Endothelial cell of umbilical vein (primary cell): ENCODE data around the gene PLEKHF1. TPM values are rescaled to one million over a fixed set of nuclear protein-coding genes. Genes with fewer than 3 reads are reported as not detected.

Experiments used
- BruUV-seq: library from RNA; stranded (reverse); fragments of 400-500 nt; replicated peaks from 2 replicates; lab custom pipeline; 2021; lab: Mats Ljungman, UMichigan
- CTCF ChIA-PET: fragments of 300-600, 350-600 bp; sonication (Branson Sonifier 250); formaldehyde crosslinking; loops from one replicate; lab custom pipeline; 2021; ENCODE audit warnings: antibody characterized with exemption, inconsistent platforms; lab: Charles Lee
- POLR2A ChIA-PET: fragments of 300-600, 350-600 bp; sonication (Branson Sonifier 250); formaldehyde crosslinking; loops from one replicate; lab custom pipeline; 2021; ENCODE audit warnings: antibody characterized with exemption, inconsistent platforms; lab: Charles Lee
- DNase-seq: peaks from one replicate; pipeline ENCODE4 v3.0.0-alpha.2; 2011; ENCODE audit warnings: low read depth, low spot score
- FAIRE-seq: peaks from 2 replicates; lab custom pipeline; 2011; peaks lifted over from hg19 to GRCh38; lab: Jason Lieb, UNC
- H2AFZ ChIP-seq: 2 replicates; pipeline ENCODE4 v1.6.0; 2012; ENCODE audit warnings: low read depth, low read length, control low read depth, inconsistent platforms
- H3K27ac ChIP-seq: 2 replicates; pipeline ENCODE4 v1.5.1; 2011; ENCODE audit warnings: low read depth, mild to moderate bottlenecking, control low read depth, low read length, moderate library complexity; ENCODE audit not compliant: insufficient read depth
- H3K27me3 ChIP-seq, 2 experiments: 2 replicates each; pipeline versions ENCODE4 v1.6.0 to v1.6.1; 2011; ENCODE audit warnings: low read length in 2 of 2, mixed read lengths in 1 of 2; ENCODE audit not compliant: control insufficient read depth in 2 of 2, insufficient read depth in 2 of 2
- H3K36me3 ChIP-seq, 2 experiments: 2 replicates in 1 of 2; 3 replicates in 1 of 2; pipeline ENCODE4 v1.5.1; 2011; ENCODE audit warnings: low read length in 2 of 2, mild to moderate bottlenecking in 1 of 2, moderate library complexity in 1 of 2; ENCODE audit not compliant: control insufficient read depth in 2 of 2, insufficient read depth in 2 of 2; ENCODE audit errors: extremely low read depth in 1 of 2
- H3K4me1 ChIP-seq: 3 replicates; pipeline ENCODE4 v1.5.1; 2011; ENCODE audit warnings: mild to moderate bottlenecking, low read length; ENCODE audit not compliant: control insufficient read depth, insufficient read depth; ENCODE audit errors: extremely low read depth
- H3K4me2 ChIP-seq: 2 replicates; pipeline ENCODE4 v1.6.1; 2011; ENCODE audit warnings: low read length, control low read depth, mixed read lengths; ENCODE audit not compliant: insufficient read depth
- H3K4me3 ChIP-seq, 3 experiments: fragments of 200-600 bp in 1 of 3; sonication (generic), shearing (Covaris generic) in 1 of 3; replicated peaks in 1 of 3; 2 replicates each; pipeline ENCODE4 v1.5.1; 2011 to 2016; ENCODE audit warnings: control low read depth in 3 of 3, low read length in 3 of 3, mild to moderate bottlenecking in 2 of 3, inconsistent platforms in 1 of 3, low read depth in 1 of 3, moderate library complexity in 1 of 3; ENCODE audit not compliant: insufficient read depth in 1 of 3
- H3K79me2 ChIP-seq: 2 replicates; pipeline ENCODE4 v1.6.0; 2012; ENCODE audit warnings: low read length, inconsistent platforms; ENCODE audit not compliant: control insufficient read depth, insufficient read depth
- H3K9ac ChIP-seq: replicated peaks from 2 replicates; pipeline ENCODE3; 2011; ENCODE audit warnings: low read length, control low read depth; ENCODE audit not compliant: insufficient read depth; ENCODE audit errors: extremely low read depth
- H3K9me1 ChIP-seq: replicated peaks from 3 replicates; pipeline ENCODE4 v1.6.0; 2011; ENCODE audit warnings: mild to moderate bottlenecking, low read length; ENCODE audit not compliant: control insufficient read depth, insufficient read depth; ENCODE audit errors: extremely low read depth
- H3K9me3 ChIP-seq: replicated peaks from 2 replicates; pipeline ENCODE4 v1.5.1; 2012; ENCODE audit warnings: low read length, inconsistent platforms; ENCODE audit not compliant: control insufficient read depth, insufficient read depth
- H4K20me1 ChIP-seq: replicated peaks from 2 replicates; pipeline ENCODE3; 2011; ENCODE audit warnings: mild to moderate bottlenecking, low read length; ENCODE audit not compliant: control insufficient read depth, insufficient read depth; ENCODE audit errors: extremely low read depth
- CTCF ChIP-seq, 2 donors: IDR thresholded peaks; 1 replicate in 1 of 2; 2 replicates in 1 of 2; pipeline ENCODE4 v1.5.1; 2011; ENCODE audit warnings: low read length in 2 of 2, mild to moderate bottlenecking in 2 of 2, moderate library complexity in 2 of 2, control low read depth in 1 of 2, inconsistent platforms in 1 of 2, low read depth in 1 of 2; ENCODE audit not compliant: insufficient read depth in 1 of 2; ENCODE audit errors: extremely low read depth in 1 of 2
- EZH2 ChIP-seq: IDR thresholded peaks from 2 replicates; pipeline ENCODE4 v1.6.1; 2012; ENCODE audit warnings: borderline replicate concordance, low read depth, mild to moderate bottlenecking, moderate library complexity, low read length, inconsistent platforms; ENCODE audit not compliant: severe bottlenecking
- FOS ChIP-seq: IDR thresholded peaks from 2 replicates; pipeline ENCODE4 v1.6.1; 2011; ENCODE audit warnings: mild to moderate bottlenecking, low read length, moderate library complexity, borderline replicate concordance; ENCODE audit not compliant: insufficient read depth
- GATA2 ChIP-seq: IDR thresholded peaks from 2 replicates; pipeline ENCODE4 v1.7.0; 2011; ENCODE audit warnings: low read depth, mild to moderate bottlenecking, moderate library complexity, mixed read lengths, low read length; ENCODE audit not compliant: insufficient read length, insufficient read depth
- JUN ChIP-seq: IDR thresholded peaks from 2 replicates; pipeline ENCODE4 v1.6.1; 2011; ENCODE audit warnings: borderline replicate concordance, low read depth; ENCODE audit not compliant: insufficient read length, insufficient read depth
- MAX ChIP-seq: IDR thresholded peaks from 2 replicates; pipeline ENCODE4 v1.6.1; 2011; ENCODE audit not compliant: insufficient read depth, insufficient read length
- MYC ChIP-seq: IDR thresholded peaks from one replicate; pipeline ENCODE4 v1.6.1; 2011; ENCODE audit warnings: mild to moderate bottlenecking, low read depth, low read length
- POLR2A ChIP-seq: IDR thresholded peaks from 2 replicates; pipeline ENCODE4 v1.6.1; 2012; ENCODE audit warnings: low read depth, mild to moderate bottlenecking, control low read depth, low read length
- POLR2AphosphoS5 ChIP-seq: IDR thresholded peaks from 2 replicates; pipeline ENCODE4 v1.6.1; 2012; ENCODE audit warnings: low read depth, mild to moderate bottlenecking, control low read depth, low read length, moderate library complexity; ENCODE audit not compliant: insufficient read depth
- dilution Hi-C: fragments of 300-500 bp; cut with MboI; formaldehyde crosslinking; loops from one replicate; pipeline ENCODE4 v1.15.0; 2019; ENCODE audit warnings: low sequenced_read_pairs; ENCODE audit not compliant: extremely low pct_ligation_motif_present
- intact Hi-C: fragments of 100-400 bp; cut with micrococcal nuclease; formaldehyde crosslinking; loops from one replicate; pipeline ENCODE4 v1.10.0; 2022
- polyA plus RNA-seq, 4 experiments: library from polyadenylated mRNA; depleted of rRNA in 3 of 4; stranded (reverse) in 3 of 4; unstranded in 1 of 4; fragments of >200 nt; gene quantifications; 2 replicates each; pipeline versions ENCODE4 v1.2.1 to v1.2.3, GENCODE V29; 2011 to 2012; ENCODE audit warnings: missing spikeins in 1 of 4
- total RNA-seq: library from RNA; stranded (reverse); gene quantifications from 2 replicates; pipeline ENCODE4 v1.2.3, GENCODE V29; 2021

PLEKHF1 gene
- total and polyA plus RNA-seq, 2 donors (not counting 3 experiments of a cell fraction or from before 2014, with no cell fraction given), result 5.5 TPM

- Histone ChIP-seq H3K4me3 (no peak overlapping the region), H2AFZ (no peak overlapping the region), H3K27ac (no peak overlapping the region), H3K9me3 (no peaks in the 10 kb centered on the region), H4K20me1 (no peaks in the 10 kb centered on the region), H3K9ac (no peak overlapping the region), H3K27me3 (no peaks in the 10 kb centered on the region), H3K9me1 (no peaks in the 10 kb centered on the region), H3K4me1 (no peaks in the 10 kb centered on the region), H3K4me2 (no peak overlapping the region), H3K36me3 (peaks cover 0 to 8% of the 10 kb centered on the region in 2 experiments), H3K79me2 (no peaks in the 10 kb centered on the region)
- dilution Hi-C loops, result no loop called here
- ChIA-PET POLR2A (no interaction called here), CTCF (interaction anchor here (1.4 to 2.3 kb wide), 2 partner anchors 17 to 31 kb away, joined by 3 to 17 read pairs; no protein-coding TSS in a partner anchor)
- no TSS peak for BruUV-seq
- TF ChIP-seq CTCF (IDR thresholded peaks at IDR 0.05; ENCODE audit: extremely low read depth in 1 of 2, insufficient read depth in 1 of 2, low read depth in 1 of 2, low read length in 2 of 2), result no peak
- no peak for TF ChIP-seq GATA2
- TF ChIP-seq EZH2, result no peak
- TF ChIP-seq MYC, result no peak
- TF ChIP-seq FOS, result no peak
- TF ChIP-seq JUN, result no peak
- no peak for TF ChIP-seq MAX
- no peak for TF ChIP-seq POLR2A
- no peak for TF ChIP-seq POLR2AphosphoS5
- intact Hi-C loops, result no loop called here
- DNase-seq (no peak), FAIRE-seq (no peak)
These were observed 34.6 kb downstream of the PLEKHF1 start for GRCh38 chr19:29699861-29700260.
